WERI-Rb-1 (cell line): ENCODE data around the gene FNDC3B.

Experiments
- DNase-seq: peaks from one replicate; pipeline ENCODE4 v3.0.0-alpha.2; 2020
- H3K27ac ChIP-seq: fragments of 250-450 bp; sonication (Bioruptor Pico); 2 replicates; pipeline ENCODE4 v1.5.1; 2020; ENCODE audit warnings: mild to moderate bottlenecking, moderate library complexity
- H3K27me3 ChIP-seq: fragments of 250-450 bp; sonication (Bioruptor Pico); 2 replicates; pipeline ENCODE4 v1.5.1; 2021; ENCODE audit warnings: mild to moderate bottlenecking, low read depth, moderate library complexity; ENCODE audit not compliant: insufficient read depth, severe bottlenecking
- H3K36me3 ChIP-seq: fragments of 250-450 bp; sonication (Bioruptor Pico); 2 replicates; pipeline ENCODE4 v1.5.1; 2020; ENCODE audit warnings: mild to moderate bottlenecking, moderate library complexity
- H3K4me3 ChIP-seq: 2 replicates; pipeline ENCODE4 v1.5.1; 2011; ENCODE audit warnings: low read depth, mild to moderate bottlenecking, control low read depth, low read length
- H3K9me3 ChIP-seq: fragments of 250-450 bp; sonication (Bioruptor Pico); 2 replicates; pipeline ENCODE4 v1.5.1; 2021; ENCODE audit warnings: mild to moderate bottlenecking, moderate library complexity; ENCODE audit not compliant: severe bottlenecking
- TF ChIP-seq, protein P1 (sequence below): IDR thresholded peaks from 2 replicates; pipeline ENCODE4 v1.5.1; 2011; ENCODE audit warnings: low read depth, mild to moderate bottlenecking, control low read depth, inconsistent platforms, low read length

The FNDC3B gene

DNA sequence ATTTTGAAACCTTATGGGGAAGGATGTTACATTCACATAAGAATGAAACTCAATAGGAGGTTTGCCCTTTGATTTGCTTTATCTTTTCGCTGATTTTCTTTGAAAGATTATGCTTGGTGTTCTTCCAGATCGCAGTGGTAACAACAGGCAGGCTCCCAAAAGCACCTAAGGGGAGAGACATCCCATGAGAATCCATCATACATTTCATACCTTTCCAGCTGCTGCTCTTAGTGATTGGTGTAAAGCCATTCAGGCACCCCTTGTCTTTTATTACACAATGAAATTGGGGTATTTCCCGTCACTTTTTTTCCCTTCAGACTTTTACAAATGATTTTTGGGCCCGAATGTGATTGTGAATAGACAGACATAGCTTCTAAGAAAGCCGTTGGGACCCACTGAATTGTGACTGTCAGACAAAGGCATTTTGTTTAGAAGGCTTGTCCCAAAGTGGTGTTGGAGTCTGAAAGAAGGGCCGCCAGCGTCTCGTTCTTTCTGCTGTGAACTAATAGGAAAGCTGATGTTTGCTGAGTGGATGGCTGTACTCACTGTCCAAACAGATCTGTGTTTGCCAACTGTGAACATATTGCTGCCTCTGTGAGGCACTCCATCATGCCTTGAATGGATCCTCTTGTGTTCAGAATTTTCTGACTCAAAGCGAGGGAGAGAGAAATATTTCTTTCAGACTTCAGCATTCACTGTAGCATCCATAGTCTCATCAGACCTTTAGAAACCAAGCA lies 164.3 kb downstream of the FNDC3B start:
- H3K9me3 ChIP-seq = no peaks in the 10 kb centered on the region
- TF ChIP-seq, protein P1, sequence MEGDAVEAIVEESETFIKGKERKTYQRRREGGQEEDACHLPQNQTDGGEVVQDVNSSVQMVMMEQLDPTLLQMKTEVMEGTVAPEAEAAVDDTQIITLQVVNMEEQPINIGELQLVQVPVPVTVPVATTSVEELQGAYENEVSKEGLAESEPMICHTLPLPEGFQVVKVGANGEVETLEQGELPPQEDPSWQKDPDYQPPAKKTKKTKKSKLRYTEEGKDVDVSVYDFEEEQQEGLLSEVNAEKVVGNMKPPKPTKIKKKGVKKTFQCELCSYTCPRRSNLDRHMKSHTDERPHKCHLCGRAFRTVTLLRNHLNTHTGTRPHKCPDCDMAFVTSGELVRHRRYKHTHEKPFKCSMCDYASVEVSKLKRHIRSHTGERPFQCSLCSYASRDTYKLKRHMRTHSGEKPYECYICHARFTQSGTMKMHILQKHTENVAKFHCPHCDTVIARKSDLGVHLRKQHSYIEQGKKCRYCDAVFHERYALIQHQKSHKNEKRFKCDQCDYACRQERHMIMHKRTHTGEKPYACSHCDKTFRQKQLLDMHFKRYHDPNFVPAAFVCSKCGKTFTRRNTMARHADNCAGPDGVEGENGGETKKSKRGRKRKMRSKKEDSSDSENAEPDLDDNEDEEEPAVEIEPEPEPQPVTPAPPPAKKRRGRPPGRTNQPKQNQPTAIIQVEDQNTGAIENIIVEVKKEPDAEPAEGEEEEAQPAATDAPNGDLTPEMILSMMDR = no peak
- H3K4me3 ChIP-seq = no peak overlapping the region
- no peaks in the 10 kb centered on the region for H3K36me3 ChIP-seq
- no peak for DNase-seq
- H3K27me3 ChIP-seq = no peaks in the 10 kb centered on the region
- no peak overlapping the region for H3K27ac ChIP-seq

DNA sequence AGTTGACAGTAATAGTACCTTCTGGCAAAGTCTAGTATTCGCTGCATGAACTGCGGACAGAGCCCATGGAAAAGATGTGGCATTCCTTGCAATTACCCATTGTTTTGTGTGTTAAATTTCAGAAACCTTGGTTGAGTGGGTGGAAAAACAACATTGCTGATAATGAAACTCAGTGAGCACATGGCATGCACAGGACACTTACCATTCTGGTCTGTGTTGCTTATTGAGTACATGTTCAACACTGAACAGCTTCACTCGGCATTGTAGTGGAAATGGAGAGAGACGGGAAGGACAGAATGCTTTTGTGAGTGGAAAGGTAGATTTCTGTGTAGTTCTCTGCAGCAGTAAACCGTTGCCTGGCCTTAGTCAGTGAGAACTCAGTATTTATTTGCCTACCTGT lies 165.3 kb downstream of the FNDC3B start:
- no peaks in the 10 kb centered on the region for H3K27me3 ChIP-seq
- no peak overlapping the region for H3K27ac ChIP-seq
- DNase-seq = no peak
- H3K36me3 ChIP-seq = no peaks in the 10 kb centered on the region
- H3K9me3 ChIP-seq = no peaks in the 10 kb centered on the region
- no peak overlapping the region for H3K4me3 ChIP-seq
- TF ChIP-seq, protein P1 = no peak

DNA sequence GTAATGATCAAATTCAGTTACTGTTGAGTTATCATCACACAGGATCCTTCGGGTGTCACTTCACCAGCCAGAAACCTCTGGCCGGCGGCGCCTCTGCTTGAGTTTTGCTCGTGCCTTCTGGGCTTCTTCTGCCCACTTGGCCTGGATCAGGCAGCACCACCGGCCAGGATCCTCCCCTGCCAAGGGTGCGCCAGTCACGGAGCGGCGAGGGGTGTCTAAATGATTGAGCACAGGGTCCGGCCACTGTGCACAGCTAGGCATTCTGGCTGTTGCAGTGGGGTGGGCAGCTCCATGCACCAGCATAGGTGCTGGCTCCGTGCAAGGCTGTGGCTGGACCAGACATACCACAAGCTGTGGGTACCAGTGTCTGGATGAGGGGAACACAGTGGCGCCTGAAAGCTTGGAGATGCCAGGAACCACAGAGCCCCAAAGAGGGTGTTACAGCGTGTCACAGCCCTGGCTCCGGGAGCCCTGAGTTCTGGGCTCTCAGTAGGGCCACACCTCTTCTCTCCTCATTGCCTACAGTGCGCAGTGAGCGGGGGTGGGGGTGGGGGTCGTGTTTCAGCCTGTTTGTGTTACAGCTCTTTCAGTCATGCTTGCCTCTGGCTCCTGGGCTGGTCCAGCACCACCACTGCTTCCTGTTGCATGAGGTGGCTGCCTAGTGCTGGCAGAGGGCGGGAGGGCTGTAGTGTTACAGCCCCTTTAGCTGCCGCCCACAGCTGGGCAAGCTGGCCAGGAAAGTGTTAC lies 169.4 kb downstream of the FNDC3B start:
- Histone ChIP-seq H3K27ac (no peak overlapping the region), H3K4me3 (no peak overlapping the region), H3K27me3 (no peaks in the 10 kb centered on the region), H3K9me3 (no peaks in the 10 kb centered on the region), H3K36me3 (no peaks in the 10 kb centered on the region)
- DNase-seq = no peak
- TF ChIP-seq, protein P1 = no peak

DNA sequence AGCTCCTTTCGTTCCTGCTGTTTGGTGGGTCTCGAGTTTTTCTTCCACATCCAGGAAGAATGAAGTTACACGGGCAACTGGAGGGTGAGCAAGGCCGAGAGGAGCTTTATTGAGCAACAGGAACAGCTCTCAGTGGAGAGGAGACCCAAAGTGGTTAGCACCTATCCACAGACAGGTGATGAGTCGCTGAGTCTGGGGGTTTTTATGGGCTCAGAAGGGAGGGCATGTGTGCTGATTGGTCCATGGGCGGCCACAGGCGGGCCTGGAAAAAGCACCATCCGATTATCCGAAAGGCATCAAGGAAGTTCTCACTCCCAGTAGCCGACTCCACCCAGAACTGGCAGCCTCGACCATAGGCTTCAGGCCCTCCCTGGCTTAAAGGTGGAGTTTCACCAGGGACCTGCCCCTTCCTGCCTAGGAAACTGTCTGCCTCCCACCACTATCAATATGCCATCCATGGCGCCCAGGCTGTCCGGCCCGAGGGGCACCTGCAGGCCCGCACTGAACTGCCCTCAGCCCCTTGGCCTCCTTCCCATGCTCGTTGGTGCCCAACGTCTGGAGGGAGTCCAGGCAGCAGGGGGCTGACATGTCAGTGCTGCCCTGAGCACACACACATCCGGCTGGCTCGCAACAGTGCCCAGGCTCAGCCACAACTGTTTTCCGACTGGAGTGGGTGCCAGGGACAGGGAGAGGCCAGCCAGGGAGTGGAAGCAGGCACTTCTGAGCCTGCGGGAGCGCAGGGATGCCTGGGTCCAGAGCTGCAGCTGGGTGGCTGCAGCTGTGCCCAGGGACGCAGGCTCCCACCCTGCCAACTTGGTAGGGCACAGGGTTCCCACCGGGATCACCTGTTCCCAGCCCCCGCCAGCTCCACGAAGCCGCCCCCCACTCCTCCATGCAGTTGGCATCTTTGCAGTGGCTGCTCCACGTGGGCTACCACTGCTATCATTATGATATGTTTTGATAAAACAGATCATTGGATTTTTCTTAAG lies 170.2 kb downstream of the FNDC3B start:
- no peak overlapping the region for H3K4me3 ChIP-seq
- H3K27ac ChIP-seq = no peak overlapping the region
- TF ChIP-seq, protein P1 = no peak
- DNase-seq = no peak
- no peaks in the 10 kb centered on the region for H3K27me3 ChIP-seq
- H3K36me3 ChIP-seq = no peaks in the 10 kb centered on the region
- no peaks in the 10 kb centered on the region for H3K9me3 ChIP-seq

DNA sequence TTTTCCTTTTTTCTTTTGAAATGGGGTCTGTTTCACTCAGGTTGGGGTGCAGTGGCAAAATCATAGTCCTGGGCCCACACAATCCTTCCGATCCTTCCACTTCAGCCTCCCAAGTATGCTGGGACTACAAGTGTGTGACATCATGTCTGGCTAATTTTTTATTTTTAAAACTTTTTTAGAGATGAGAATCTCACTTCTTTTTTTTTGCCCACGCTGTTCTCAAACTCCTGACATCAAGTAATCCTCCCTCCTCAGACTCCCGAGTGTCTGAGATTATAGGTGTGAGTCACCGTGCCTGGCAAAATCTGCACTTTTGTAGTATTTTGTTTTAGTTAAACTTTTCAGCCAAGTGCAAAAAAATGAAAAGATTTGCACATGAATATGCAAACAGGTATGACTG lies 171.0 kb downstream of the FNDC3B start:
- TF ChIP-seq, protein P1 = no peak
- no peak overlapping the region for H3K4me3 ChIP-seq
- no peaks in the 10 kb centered on the region for H3K36me3 ChIP-seq
- no peaks in the 10 kb centered on the region for H3K27me3 ChIP-seq
- no peak overlapping the region for H3K27ac ChIP-seq
- H3K9me3 ChIP-seq = no peaks in the 10 kb centered on the region
- DNase-seq = no peak
